Measurements from ENCODE around the gene CERS1.
A peak's percentile ranks its signal among the peaks of the same experiment; 100 is the strongest.

Gene CERS1

GRCh38 chr19:18896421-18896841 is 473 bp upstream of the CERS1 start:
- no peak for ATAC-seq
- TF ChIP-seq ZFP3 (CRISPR knock-in tag; IDR thresholded peaks at IDR 0.05) (no peak), ZNF565 (CRISPR knock-in tag; conservative IDR thresholded peaks at IDR 0.05; ENCODE audit: low read depth) (no peak), GLIS3 (CRISPR knock-in tag; IDR thresholded peaks at IDR 0.05) (no peak)

DNA sequence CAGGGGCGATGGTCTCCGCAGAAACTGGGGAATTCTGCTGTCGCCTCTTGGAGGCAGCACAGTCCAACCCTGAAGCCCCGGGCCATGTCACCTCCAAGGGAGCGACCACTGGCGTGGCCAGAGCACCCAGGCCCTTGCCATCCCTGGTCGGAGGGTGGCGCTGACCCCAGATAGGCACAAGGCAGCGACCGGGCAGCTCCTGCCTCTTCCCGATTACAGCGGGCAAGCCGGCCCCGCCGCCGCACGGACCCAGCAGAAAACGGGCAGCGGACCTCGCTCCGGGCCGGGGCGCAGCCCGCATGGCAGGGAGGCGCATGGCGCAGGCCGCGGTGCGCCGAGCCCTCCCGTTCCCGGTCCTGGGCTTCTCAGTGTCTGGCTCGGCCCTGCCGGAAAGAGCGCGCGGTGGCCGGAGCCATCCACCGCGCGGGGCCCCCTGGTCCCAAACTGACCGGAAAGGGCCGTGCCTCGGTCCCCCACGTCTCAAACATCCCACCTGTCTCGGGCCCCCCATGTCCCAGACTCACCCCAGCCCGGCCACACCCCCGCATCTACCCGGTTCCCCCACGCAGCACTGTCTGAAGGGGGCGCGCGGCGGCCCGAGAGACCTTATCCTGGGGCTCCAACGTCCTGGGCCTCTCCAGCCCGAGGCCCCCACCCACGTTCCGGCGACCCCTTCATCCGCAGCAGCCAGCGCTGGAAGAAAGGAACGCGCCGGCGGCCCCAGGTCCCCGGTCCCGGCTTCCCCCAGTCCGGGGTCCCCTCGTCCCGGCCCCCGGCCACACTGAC is 727 bp downstream of the CERS1 start:
- peak; percentile 73 for ATAC-seq
- TF ChIP-seq SNAI2 (CRISPR knock-in tag; IDR thresholded peaks at IDR 0.05) (no peak), ZNF70 (CRISPR knock-in tag; IDR thresholded peaks at IDR 0.05) (peak; percentile 88)

DNA sequence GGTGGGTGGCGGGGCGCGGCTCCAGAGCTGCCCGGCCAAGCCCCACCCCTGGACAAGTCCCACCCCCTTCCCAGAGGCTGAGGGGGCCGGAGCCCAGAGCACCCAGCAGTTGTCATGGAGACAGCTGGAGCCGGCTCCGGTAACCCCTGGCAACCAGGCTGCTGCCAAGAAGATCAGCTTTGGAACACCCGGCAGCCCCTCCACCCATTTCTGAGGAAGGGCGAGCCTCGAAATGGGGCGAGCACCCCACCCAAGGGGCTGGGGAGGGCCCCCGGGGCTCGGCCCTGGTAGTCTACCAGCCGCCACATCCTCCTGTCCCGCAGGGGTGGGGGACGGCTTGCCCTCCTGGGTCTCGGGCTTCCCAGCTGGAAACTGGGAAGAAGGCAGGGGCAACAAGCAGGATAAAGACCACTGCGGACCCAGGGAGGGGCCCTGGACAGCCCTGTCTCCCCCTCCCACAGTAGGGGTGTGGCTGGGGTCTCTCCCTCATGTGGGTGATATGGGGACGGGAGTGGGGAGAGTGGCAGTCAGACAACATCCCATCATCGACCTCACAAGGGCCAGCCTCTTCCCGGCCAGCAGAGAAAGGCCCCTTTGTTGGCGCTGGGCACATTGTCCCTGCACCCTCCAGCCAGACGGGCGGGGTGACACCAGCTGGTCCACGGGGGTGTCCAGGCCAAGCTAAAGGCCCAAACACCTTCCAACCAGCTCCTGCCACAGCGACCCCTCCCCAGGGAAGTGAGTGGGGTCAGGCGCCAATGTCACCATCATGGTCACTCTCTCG is 1.5 kb downstream of the CERS1 start:
- no peak for TF ChIP-seq CSRNP3 (CRISPR knock-in tag; IDR thresholded peaks at IDR 0.05)
- TF ChIP-seq CREB5 (CRISPR knock-in tag; IDR thresholded peaks at IDR 0.05; ENCODE audit: low read depth) = no peak
- TF ChIP-seq ZFP30 (CRISPR knock-in tag; IDR thresholded peaks at IDR 0.05) = no peak
- ATAC-seq = peak; percentile 12; the same call in 2 of the 3 replicates

- no peak for ATAC-seq
- TF ChIP-seq SNAI2 (CRISPR knock-in tag; IDR thresholded peaks at IDR 0.05) (no peak), CSDC2 (CRISPR knock-in tag; IDR thresholded peaks at IDR 0.05) (no peak), TOX (CRISPR knock-in tag; IDR thresholded peaks at IDR 0.05; ENCODE audit: borderline replicate concordance) (no peak), RARB (CRISPR knock-in tag; IDR thresholded peaks at IDR 0.05) (no peak), OSR1 (CRISPR knock-in tag; IDR thresholded peaks at IDR 0.05) (no peak), GLIS3 (CRISPR knock-in tag; IDR thresholded peaks at IDR 0.05) (no peak), PATZ1 (CRISPR knock-in tag; IDR thresholded peaks at IDR 0.05; ENCODE audit: borderline replicate concordance) (no peak), ISL1 (CRISPR knock-in tag; IDR thresholded peaks at IDR 0.05) (no peak), ZFP30 (CRISPR knock-in tag; IDR thresholded peaks at IDR 0.05) (no peak), TCF4 (CRISPR knock-in tag; IDR thresholded peaks at IDR 0.05; ENCODE audit: borderline replicate concordance) (no peak), POU6F1 (CRISPR knock-in tag; IDR thresholded peaks at IDR 0.05; ENCODE audit: borderline replicate concordance, low read depth) (no peak), ARNTL (CRISPR knock-in tag; IDR thresholded peaks at IDR 0.05; ENCODE audit: borderline replicate concordance, low read depth) (no peak), PPARA (CRISPR knock-in tag; IDR thresholded peaks at IDR 0.05; ENCODE audit: borderline replicate concordance) (no peak), CREB5 (CRISPR knock-in tag; IDR thresholded peaks at IDR 0.05; ENCODE audit: low read depth) (no peak), CSRNP3 (CRISPR knock-in tag; IDR thresholded peaks at IDR 0.05) (no peak), ESRRG (CRISPR knock-in tag; IDR thresholded peaks at IDR 0.05) (no peak), ZC3H10 (CRISPR knock-in tag; IDR thresholded peaks at IDR 0.05) (no peak), ZNF70 (CRISPR knock-in tag; IDR thresholded peaks at IDR 0.05) (no peak)
- TF ChIP-seq, protein P1, sequence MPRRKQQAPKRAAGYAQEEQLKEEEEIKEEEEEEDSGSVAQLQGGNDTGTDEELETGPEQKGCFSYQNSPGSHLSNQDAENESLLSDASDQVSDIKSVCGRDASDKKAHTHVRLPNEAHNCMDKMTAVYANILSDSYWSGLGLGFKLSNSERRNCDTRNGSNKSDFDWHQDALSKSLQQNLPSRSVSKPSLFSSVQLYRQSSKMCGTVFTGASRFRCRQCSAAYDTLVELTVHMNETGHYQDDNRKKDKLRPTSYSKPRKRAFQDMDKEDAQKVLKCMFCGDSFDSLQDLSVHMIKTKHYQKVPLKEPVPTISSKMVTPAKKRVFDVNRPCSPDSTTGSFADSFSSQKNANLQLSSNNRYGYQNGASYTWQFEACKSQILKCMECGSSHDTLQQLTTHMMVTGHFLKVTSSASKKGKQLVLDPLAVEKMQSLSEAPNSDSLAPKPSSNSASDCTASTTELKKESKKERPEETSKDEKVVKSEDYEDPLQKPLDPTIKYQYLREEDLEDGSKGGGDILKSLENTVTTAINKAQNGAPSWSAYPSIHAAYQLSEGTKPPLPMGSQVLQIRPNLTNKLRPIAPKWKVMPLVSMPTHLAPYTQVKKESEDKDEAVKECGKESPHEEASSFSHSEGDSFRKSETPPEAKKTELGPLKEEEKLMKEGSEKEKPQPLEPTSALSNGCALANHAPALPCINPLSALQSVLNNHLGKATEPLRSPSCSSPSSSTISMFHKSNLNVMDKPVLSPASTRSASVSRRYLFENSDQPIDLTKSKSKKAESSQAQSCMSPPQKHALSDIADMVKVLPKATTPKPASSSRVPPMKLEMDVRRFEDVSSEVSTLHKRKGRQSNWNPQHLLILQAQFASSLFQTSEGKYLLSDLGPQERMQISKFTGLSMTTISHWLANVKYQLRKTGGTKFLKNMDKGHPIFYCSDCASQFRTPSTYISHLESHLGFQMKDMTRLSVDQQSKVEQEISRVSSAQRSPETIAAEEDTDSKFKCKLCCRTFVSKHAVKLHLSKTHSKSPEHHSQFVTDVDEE (CRISPR knock-in tag; IDR thresholded peaks at IDR 0.05) = no peak
Measured at GRCh38 chr19:18893587-18894253, 2.2 kb downstream of the CERS1 start.
